GM12878 (cell line): ENCODE measurements around the gene KLHDC8A. TPM values are rescaled to one million over a fixed set of nuclear protein-coding genes. Genes with fewer than 3 reads are reported as not detected.
A peak's percentile ranks its signal among the peaks of the same experiment; 100 is the strongest.

ENCODE experiments used
- ASH2L ChIP-seq: fragments of 300-600, 200-600 bp; sonication (generic); IDR thresholded peaks from 2 replicates; pipeline ENCODE4 v1.6.1; 2017; ENCODE audit warnings: low read depth, mild to moderate bottlenecking, borderline replicate concordance
- ATF7 ChIP-seq: fragments of 450-650 bp; IDR thresholded peaks from 2 replicates; pipeline ENCODE4 v1.6.1; 2016; ENCODE audit warnings: low read depth, mild to moderate bottlenecking
- CBFB ChIP-seq: IDR thresholded peaks from 2 replicates; pipeline ENCODE4 v1.6.1; 2016; ENCODE audit warnings: antibody characterized with exemption, low read depth
- CBX5 ChIP-seq: sonication (generic); IDR thresholded peaks from 2 replicates; pipeline ENCODE4 v1.6.1; 2016; ENCODE audit warnings: low read depth, moderate library complexity, mild to moderate bottlenecking, inconsistent platforms
- CEBPB ChIP-seq, 2 experiments: fragments of 150-350 bp in 1 of 2; IDR thresholded peaks; 2 replicates each; pipeline ENCODE4 v1.6.1; 2012 to 2014; ENCODE audit warnings: low read depth in 2 of 2, low read length in 2 of 2, borderline replicate concordance in 1 of 2, inconsistent platforms in 1 of 2
- CHD1 ChIP-seq: IDR thresholded peaks from 2 replicates; pipeline ENCODE4 v1.6.1; 2012; ENCODE audit warnings: low read depth, low read length, improper control_type of control experiment
- CHD4 ChIP-seq: fragments of 200-600 bp; sonication (generic); IDR thresholded peaks from 2 replicates; pipeline ENCODE4 v1.6.1; 2016; ENCODE audit warnings: mild to moderate bottlenecking
- CUX1 ChIP-seq: IDR thresholded peaks from 2 replicates; pipeline ENCODE4 v1.6.1; 2012; ENCODE audit warnings: improper control_type of control experiment, low read depth, low read length; ENCODE audit not compliant: insufficient replicate concordance
- DPF2 ChIP-seq: fragments of 450-650 bp; IDR thresholded peaks from 2 replicates; pipeline ENCODE4 v1.6.1; 2017; ENCODE audit warnings: mild to moderate bottlenecking
- IKZF2 ChIP-seq, 2 experiments: fragments of 450-650 bp; IDR thresholded peaks; 2 replicates each; pipeline ENCODE4 v1.6.1; 2017; ENCODE audit warnings: mild to moderate bottlenecking in 2 of 2, moderate library complexity in 2 of 2
- NFXL1 ChIP-seq: fragments of 450-650 bp; IDR thresholded peaks from 2 replicates; pipeline ENCODE4 v1.6.1; 2017; ENCODE audit warnings: antibody characterized with exemption, mild to moderate bottlenecking, borderline replicate concordance
- PAX5 ChIP-seq: IDR thresholded peaks from 2 replicates; pipeline ENCODE4 v1.6.1; 2011; ENCODE audit warnings: low read depth, low read length, borderline replicate concordance
- PAX8 ChIP-seq: fragments of 450-650 bp; IDR thresholded peaks from 2 replicates; pipeline ENCODE4 v1.6.1; 2017; ENCODE audit warnings: mild to moderate bottlenecking, moderate library complexity
- SMAD5 ChIP-seq: IDR thresholded peaks from 2 replicates; pipeline ENCODE4 v1.6.1; 2016; ENCODE audit warnings: antibody characterized with exemption, low read depth
- STAT1 ChIP-seq: fragments of 450-650 bp; conservative IDR thresholded peaks from 2 replicates; pipeline ENCODE4 v1.6.1; 2014; ENCODE audit warnings: antibody characterized with exemption, mild to moderate bottlenecking
- STAT3 ChIP-seq: IDR thresholded peaks from 2 replicates; pipeline ENCODE4 v1.6.1; 2011; ENCODE audit warnings: low read depth, low read length, improper control_type of control experiment
- TCF3 ChIP-seq: IDR thresholded peaks from 2 replicates; pipeline ENCODE4 v1.6.1; 2012; ENCODE audit warnings: low read depth, mild to moderate bottlenecking, low read length, borderline replicate concordance; ENCODE audit not compliant: insufficient read depth
- TCF7 ChIP-seq: IDR thresholded peaks from 2 replicates; pipeline ENCODE4 v1.6.1; 2014; ENCODE audit warnings: antibody characterized with exemption, borderline replicate concordance
- USF2 ChIP-seq: IDR thresholded peaks from 2 replicates; pipeline ENCODE4 v1.6.1; 2011; ENCODE audit warnings: low read depth, low read length, improper control_type of control experiment, borderline replicate concordance
- polyA plus RNA-seq, 11 experiments: library from polyadenylated mRNA; depleted of rRNA in 4 of 11; unstranded in 6 of 11; stranded (reverse) in 5 of 11; fragments of >200 nt; fragmentation: Nextera tagmentation in 4 of 11; fragmentation: Illumina TruSeq in 1 of 11; extraction: Ambion mirVana in 4 of 11; extraction: Trizol in 1 of 11; gene quantifications; 1 replicate in 1 of 11; 2 replicates in 10 of 11; pipeline versions ENCODE4 v1.2.1 to v1.2.3, GENCODE V29; 2011 to 2016; ENCODE audit warnings: inconsistent platforms in 2 of 11, missing spikeins in 2 of 11, low read depth in 1 of 11
- total RNA-seq, 4 experiments: library from RNA; depleted of rRNA in 3 of 4; stranded (reverse); fragments of >200 nt in 3 of 4; fragmentation: Illumina TruSeq in 1 of 4; extraction: Trizol in 1 of 4; gene quantifications; 2 replicates each; pipeline versions ENCODE4 v1.2.1 to v1.2.3, GENCODE V29; 2013 to 2021
- TF ChIP-seq, protein P1 (sequence below): fragments of 150-350 bp; IDR thresholded peaks from 2 replicates; pipeline ENCODE4 v1.6.1; 2016; ENCODE audit warnings: low read depth, low read length
- TF ChIP-seq, protein P2 (sequence below): fragments of 450-650 bp; IDR thresholded peaks from 2 replicates; pipeline ENCODE4 v1.6.1; 2016; ENCODE audit warnings: mild to moderate bottlenecking

Gene KLHDC8A
- total and polyA plus RNA-seq, 10 of the 15 experiments (the other 5 are each of a cell fraction or from before 2014, with no cell fraction given), result not detected

DNA sequence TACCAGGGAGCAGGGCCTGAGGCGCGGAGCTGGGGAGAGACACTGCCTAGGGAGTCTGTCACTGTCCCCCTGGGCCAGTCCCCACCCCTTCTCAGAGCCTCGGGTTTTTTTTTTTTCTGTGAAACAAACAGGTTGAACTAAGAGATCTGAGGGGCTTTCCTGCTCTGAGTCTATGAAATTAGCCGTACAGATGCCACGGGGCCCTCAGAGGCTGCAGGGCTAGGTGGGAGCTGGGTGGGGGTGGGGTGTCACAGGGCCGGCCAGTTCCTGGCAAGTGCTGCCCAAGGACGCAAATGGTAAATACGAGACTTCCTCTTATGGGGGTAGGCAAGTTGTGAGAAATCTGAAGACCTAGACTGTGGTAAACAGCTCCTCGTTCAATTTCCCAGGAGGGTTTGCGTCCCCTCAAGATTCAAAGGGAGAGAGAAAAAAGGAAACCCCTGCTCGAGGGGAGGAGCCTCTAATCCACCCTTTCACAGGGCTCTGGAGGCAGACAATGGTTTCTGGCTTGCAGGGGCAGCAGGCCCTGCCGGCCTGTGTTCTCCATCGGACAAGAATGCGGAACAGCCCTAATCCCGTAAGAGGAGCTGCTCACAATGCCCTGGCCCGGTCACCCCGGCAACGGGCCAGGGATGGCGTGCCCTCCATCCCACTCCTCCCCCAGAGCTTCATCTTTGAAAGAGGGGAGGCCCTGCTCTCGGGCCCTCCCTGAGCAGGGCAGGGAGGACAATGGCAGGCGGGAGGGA lies 43.0 kb downstream of the KLHDC8A start (continued):
- TF ChIP-seq, protein P1, sequence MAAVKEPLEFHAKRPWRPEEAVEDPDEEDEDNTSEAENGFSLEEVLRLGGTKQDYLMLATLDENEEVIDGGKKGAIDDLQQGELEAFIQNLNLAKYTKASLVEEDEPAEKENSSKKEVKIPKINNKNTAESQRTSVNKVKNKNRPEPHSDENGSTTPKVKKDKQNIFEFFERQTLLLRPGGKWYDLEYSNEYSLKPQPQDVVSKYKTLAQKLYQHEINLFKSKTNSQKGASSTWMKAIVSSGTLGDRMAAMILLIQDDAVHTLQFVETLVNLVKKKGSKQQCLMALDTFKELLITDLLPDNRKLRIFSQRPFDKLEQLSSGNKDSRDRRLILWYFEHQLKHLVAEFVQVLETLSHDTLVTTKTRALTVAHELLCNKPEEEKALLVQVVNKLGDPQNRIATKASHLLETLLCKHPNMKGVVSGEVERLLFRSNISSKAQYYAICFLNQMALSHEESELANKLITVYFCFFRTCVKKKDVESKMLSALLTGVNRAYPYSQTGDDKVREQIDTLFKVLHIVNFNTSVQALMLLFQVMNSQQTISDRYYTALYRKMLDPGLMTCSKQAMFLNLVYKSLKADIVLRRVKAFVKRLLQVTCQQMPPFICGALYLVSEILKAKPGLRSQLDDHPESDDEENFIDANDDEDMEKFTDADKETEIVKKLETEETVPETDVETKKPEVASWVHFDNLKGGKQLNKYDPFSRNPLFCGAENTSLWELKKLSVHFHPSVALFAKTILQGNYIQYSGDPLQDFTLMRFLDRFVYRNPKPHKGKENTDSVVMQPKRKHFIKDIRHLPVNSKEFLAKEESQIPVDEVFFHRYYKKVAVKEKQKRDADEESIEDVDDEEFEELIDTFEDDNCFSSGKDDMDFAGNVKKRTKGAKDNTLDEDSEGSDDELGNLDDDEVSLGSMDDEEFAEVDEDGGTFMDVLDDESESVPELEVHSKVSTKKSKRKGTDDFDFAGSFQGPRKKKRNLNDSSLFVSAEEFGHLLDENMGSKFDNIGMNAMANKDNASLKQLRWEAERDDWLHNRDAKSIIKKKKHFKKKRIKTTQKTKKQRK, result no peak
- peak; percentile 71; the same call in 1 of the 2 replicates for TF ChIP-seq STAT3
- peak; percentile 73 for TF ChIP-seq DPF2
- TF ChIP-seq, protein P2, sequence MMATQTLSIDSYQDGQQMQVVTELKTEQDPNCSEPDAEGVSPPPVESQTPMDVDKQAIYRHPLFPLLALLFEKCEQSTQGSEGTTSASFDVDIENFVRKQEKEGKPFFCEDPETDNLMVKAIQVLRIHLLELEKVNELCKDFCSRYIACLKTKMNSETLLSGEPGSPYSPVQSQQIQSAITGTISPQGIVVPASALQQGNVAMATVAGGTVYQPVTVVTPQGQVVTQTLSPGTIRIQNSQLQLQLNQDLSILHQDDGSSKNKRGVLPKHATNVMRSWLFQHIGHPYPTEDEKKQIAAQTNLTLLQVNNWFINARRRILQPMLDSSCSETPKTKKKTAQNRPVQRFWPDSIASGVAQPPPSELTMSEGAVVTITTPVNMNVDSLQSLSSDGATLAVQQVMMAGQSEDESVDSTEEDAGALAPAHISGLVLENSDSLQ, result peak; percentile 31; the same call in 1 of the 2 replicates
- no peak for TF ChIP-seq TCF3
- TF ChIP-seq ASH2L, result no peak
- TF ChIP-seq SMAD5, result no peak; the same call in 1 of the 2 replicates
- no peak for TF ChIP-seq NFXL1
- TF ChIP-seq CHD4, result no peak
- TF ChIP-seq PAX8, result no peak
- no peak for TF ChIP-seq USF2
- no peak for TF ChIP-seq CHD1
- TF ChIP-seq CBFB, result no peak
- no peak for TF ChIP-seq TCF7
- TF ChIP-seq IKZF2 (IDR thresholded peaks at IDR 0.05), result peak; percentile 84 to 92
- no peak for TF ChIP-seq CEBPB (IDR thresholded peaks at IDR 0.05; ENCODE audit: borderline replicate concordance in 1 of 2, low read depth in 2 of 2, low read length in 2 of 2)
- TF ChIP-seq ATF7, result peak; percentile 61; the same call in 1 of the 2 replicates
- TF ChIP-seq CUX1, result peak; percentile 65
- no peak for TF ChIP-seq CBX5
- no peak for TF ChIP-seq STAT1
- no peak for TF ChIP-seq PAX5
